Breast epithelium (tissue), 3 donors: ENCODE measurements around the gene GNPTG.

Experiments
- POLR2A ChIP-seq: fragments of 450-650 bp; IDR thresholded peaks from one replicate; pipeline ENCODE4 v1.6.1; 2016; ENCODE audit warnings: antibody characterized with exemption, mild to moderate bottlenecking, moderate library complexity
- POLR2AphosphoS5 ChIP-seq, 3 donors: sonication (generic); formaldehyde crosslinking; IDR thresholded peaks; one replicate each; pipeline ENCODE4 v1.6.1; 2017; ENCODE audit warnings: antibody characterized with exemption in 3 of 3
- TF ChIP-seq, protein P1 (sequence below), 3 donors: fragments of 450-650 bp; IDR thresholded peaks; one replicate each; pipeline ENCODE4 v1.5.1; 2016 to 2017; ENCODE audit warnings: antibody characterized with exemption in 3 of 3, mild to moderate bottlenecking in 3 of 3, moderate library complexity in 3 of 3

DNA sequence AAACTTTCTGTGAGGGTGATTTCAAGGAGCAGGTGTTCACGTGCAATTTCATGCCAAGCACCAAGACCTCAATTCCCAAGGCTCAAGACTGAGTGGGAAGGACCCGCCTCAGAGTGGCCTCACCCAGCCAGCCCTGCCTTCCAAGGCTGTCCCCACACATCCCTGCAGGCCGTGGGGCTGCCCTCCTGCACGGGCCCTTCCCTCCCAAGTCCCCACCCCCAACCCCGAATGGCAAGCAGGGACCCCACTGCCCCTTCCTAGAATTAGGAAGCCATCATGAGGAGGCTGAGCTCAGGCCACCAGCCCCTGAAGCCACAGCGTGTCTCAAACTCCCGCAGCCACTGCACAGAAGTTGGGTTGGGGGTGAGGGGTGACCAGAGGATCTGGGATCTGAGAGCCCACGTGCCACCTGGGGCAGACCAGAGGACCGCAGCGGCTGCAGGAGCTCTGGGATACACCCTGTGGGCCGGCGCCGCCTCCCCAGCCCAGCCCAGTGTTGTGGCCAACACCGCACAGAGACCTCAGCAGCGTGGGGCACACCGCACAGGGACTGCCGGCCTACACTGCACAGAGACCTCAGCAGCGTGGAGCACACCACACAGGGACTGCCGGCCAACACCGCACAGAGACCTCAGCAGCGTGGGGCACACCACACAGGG lies 20.7 kb downstream of the GNPTG start:
- TF ChIP-seq, protein P1, sequence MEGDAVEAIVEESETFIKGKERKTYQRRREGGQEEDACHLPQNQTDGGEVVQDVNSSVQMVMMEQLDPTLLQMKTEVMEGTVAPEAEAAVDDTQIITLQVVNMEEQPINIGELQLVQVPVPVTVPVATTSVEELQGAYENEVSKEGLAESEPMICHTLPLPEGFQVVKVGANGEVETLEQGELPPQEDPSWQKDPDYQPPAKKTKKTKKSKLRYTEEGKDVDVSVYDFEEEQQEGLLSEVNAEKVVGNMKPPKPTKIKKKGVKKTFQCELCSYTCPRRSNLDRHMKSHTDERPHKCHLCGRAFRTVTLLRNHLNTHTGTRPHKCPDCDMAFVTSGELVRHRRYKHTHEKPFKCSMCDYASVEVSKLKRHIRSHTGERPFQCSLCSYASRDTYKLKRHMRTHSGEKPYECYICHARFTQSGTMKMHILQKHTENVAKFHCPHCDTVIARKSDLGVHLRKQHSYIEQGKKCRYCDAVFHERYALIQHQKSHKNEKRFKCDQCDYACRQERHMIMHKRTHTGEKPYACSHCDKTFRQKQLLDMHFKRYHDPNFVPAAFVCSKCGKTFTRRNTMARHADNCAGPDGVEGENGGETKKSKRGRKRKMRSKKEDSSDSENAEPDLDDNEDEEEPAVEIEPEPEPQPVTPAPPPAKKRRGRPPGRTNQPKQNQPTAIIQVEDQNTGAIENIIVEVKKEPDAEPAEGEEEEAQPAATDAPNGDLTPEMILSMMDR (IDR thresholded peaks at IDR 0.05), result no peak
- TF ChIP-seq POLR2A (no peak), POLR2AphosphoS5 (IDR thresholded peaks at IDR 0.05) (no peak)
